BE2C (cell line): ENCODE results near the gene PARG. TPM values are rescaled to one million over a fixed set of nuclear protein-coding genes. Genes with fewer than 3 reads are reported as not detected.
"Not testable (repeated sequence)": the region's sequence is repeated elsewhere in the genome, so short reads cannot be mapped to it uniquely, and the experiment has no call there.

Experiments
- DNase-seq: peaks from one replicate; pipeline ENCODE4 v3.0.0-alpha.2; 2020
- H3K27me3 ChIP-seq: fragments of 250-450 bp; sonication (Bioruptor Pico); 2 replicates; pipeline ENCODE4 v1.5.1; 2020; ENCODE audit warnings: mild to moderate bottlenecking
- H3K36me3 ChIP-seq: fragments of 250-450 bp; sonication (Bioruptor Pico); 2 replicates; pipeline ENCODE4 v1.5.1; 2020; ENCODE audit warnings: mild to moderate bottlenecking
- H3K4me1 ChIP-seq: fragments of 250-450 bp; sonication (Bioruptor Pico); 2 replicates; pipeline ENCODE4 v1.5.1; 2020
- H3K4me3 ChIP-seq: 2 replicates; pipeline ENCODE4 v1.5.1; 2011; ENCODE audit warnings: low read depth, low read length
- H3K9me3 ChIP-seq: fragments of 250-450 bp; sonication (Bioruptor Pico); 2 replicates; pipeline ENCODE4 v1.5.1; 2020
- polyA plus RNA-seq: library from polyadenylated mRNA; unstranded; fragments of >200 nt; gene quantifications from one replicate; pipeline ENCODE4 v1.2.1, GENCODE V29; 2012; ENCODE audit warnings: low read depth, missing spikeins; ENCODE audit not compliant: insufficient read length, insufficient read depth

Gene PARG
- 23.8 TPM for polyA plus RNA-seq

GRCh38 chr10:49941447-49942338, at the start of gene PARG, which contains the start of gene TIMM23B:
TSS of gene PARG (minus strand) at chr10:49942027. CDS start at chr10:49941725, 302 bp downstream.
TSS of gene TIMM23B (plus strand) at chr10:49942053. CDS start at chr10:49942195, 142 bp downstream.
- H3K4me1 ChIP-seq, H3K36me3 ChIP-seq, H3K27me3 ChIP-seq, H3K9me3 ChIP-seq: not testable (repeated sequence)
- DNase-seq: peak; percentile 79
- peak within 1 kb of the TSS; percentile 90 for H3K4me3 ChIP-seq

GRCh38 chr10:49988376-49988775, 46.5 kb upstream of the PARG start, which contains the start of gene AGAP6:
TSS of gene AGAP6 (plus strand) at chr10:49988406. CDS start at chr10:49988716, 310 bp downstream.
- not testable (repeated sequence) for H3K4me1 ChIP-seq, DNase-seq, H3K36me3 ChIP-seq, H3K27me3 ChIP-seq, H3K9me3 ChIP-seq, H3K4me3 ChIP-seq

- H3K27me3 ChIP-seq, H3K36me3 ChIP-seq, DNase-seq, H3K4me1 ChIP-seq, H3K9me3 ChIP-seq, H3K4me3 ChIP-seq: not testable (repeated sequence)
These were observed 45.4 kb upstream of the PARG start for GRCh38 chr10:49987207-49987606.

- H3K4me1 ChIP-seq, DNase-seq, H3K27me3 ChIP-seq, H3K9me3 ChIP-seq, H3K4me3 ChIP-seq, H3K36me3 ChIP-seq: not testable (repeated sequence)
These were observed 35.9 kb upstream of the PARG start for GRCh38 chr10:49977756-49978155.

- H3K9me3 ChIP-seq, H3K4me1 ChIP-seq, H3K36me3 ChIP-seq, H3K4me3 ChIP-seq, DNase-seq, H3K27me3 ChIP-seq: not testable (repeated sequence)
These were observed 30.3 kb upstream of the PARG start for GRCh38 chr10:49972094-49972493.

GRCh38 chr10:49971466-49971865, 29.6 kb upstream of the PARG start:
- not testable (repeated sequence) for H3K27me3 ChIP-seq, DNase-seq, H3K4me1 ChIP-seq, H3K9me3 ChIP-seq, H3K36me3 ChIP-seq, H3K4me3 ChIP-seq

- not testable (repeated sequence) for DNase-seq, H3K4me3 ChIP-seq, H3K27me3 ChIP-seq, H3K36me3 ChIP-seq, H3K4me1 ChIP-seq, H3K9me3 ChIP-seq
These were observed 28.6 kb upstream of the PARG start for GRCh38 chr10:49970331-49970857.

- not testable (repeated sequence) for H3K4me3 ChIP-seq, H3K9me3 ChIP-seq, H3K27me3 ChIP-seq, H3K36me3 ChIP-seq, DNase-seq, H3K4me1 ChIP-seq
These were observed 11.3 kb upstream of the PARG start for GRCh38 chr10:49953122-49953521.

GRCh38 chr10:49952006-49952405, 10.2 kb upstream of the PARG start:
- H3K27me3 ChIP-seq, H3K4me1 ChIP-seq, H3K36me3 ChIP-seq, DNase-seq, H3K4me3 ChIP-seq, H3K9me3 ChIP-seq: not testable (repeated sequence)

GRCh38 chr10:49948737-49949136, 6.9 kb upstream of the PARG start:
- not testable (repeated sequence) for H3K27me3 ChIP-seq, DNase-seq, H3K4me1 ChIP-seq, H3K36me3 ChIP-seq, H3K9me3 ChIP-seq, H3K4me3 ChIP-seq

GRCh38 chr10:49948142-49948541, 6.3 kb upstream of the PARG start:
- not testable (repeated sequence) for H3K4me1 ChIP-seq, H3K36me3 ChIP-seq, H3K4me3 ChIP-seq, H3K9me3 ChIP-seq, DNase-seq, H3K27me3 ChIP-seq

GRCh38 chr10:49943607-49944006, 1.8 kb upstream of the PARG start:
- not testable (repeated sequence) for H3K27me3 ChIP-seq, DNase-seq, H3K4me1 ChIP-seq, H3K4me3 ChIP-seq, H3K36me3 ChIP-seq, H3K9me3 ChIP-seq

GRCh38 chr10:49942339-49942705, 495 bp upstream of the PARG start:
- H3K9me3 ChIP-seq, H3K4me1 ChIP-seq, H3K36me3 ChIP-seq, DNase-seq, H3K27me3 ChIP-seq: not testable (repeated sequence)
- H3K4me3 ChIP-seq: peak overlapping the region; percentile 90

- not testable (repeated sequence) for DNase-seq, H3K36me3 ChIP-seq, H3K9me3 ChIP-seq, H3K4me3 ChIP-seq, H3K4me1 ChIP-seq, H3K27me3 ChIP-seq
These were observed 9.7 kb downstream of the PARG start for GRCh38 chr10:49931959-49932728.

GRCh38 chr10:49931276-49931675, 10.6 kb downstream of the PARG start:
- H3K4me3 ChIP-seq, H3K36me3 ChIP-seq, H3K9me3 ChIP-seq, DNase-seq, H3K4me1 ChIP-seq, H3K27me3 ChIP-seq: not testable (repeated sequence)

GRCh38 chr10:49923572-49923971, 18.3 kb downstream of the PARG start:
- not testable (repeated sequence) for H3K4me3 ChIP-seq, H3K36me3 ChIP-seq, H3K27me3 ChIP-seq, DNase-seq, H3K4me1 ChIP-seq, H3K9me3 ChIP-seq
